ENCODE data around the gene GP1BA. TPM values are rescaled to one million over a fixed set of nuclear protein-coding genes. Genes with fewer than 3 reads are reported as not detected.

Gene GP1BA
- total and polyA plus RNA-seq, 10 donors: 1.8 to 6.1 (median 2.8) TPM

DNA sequence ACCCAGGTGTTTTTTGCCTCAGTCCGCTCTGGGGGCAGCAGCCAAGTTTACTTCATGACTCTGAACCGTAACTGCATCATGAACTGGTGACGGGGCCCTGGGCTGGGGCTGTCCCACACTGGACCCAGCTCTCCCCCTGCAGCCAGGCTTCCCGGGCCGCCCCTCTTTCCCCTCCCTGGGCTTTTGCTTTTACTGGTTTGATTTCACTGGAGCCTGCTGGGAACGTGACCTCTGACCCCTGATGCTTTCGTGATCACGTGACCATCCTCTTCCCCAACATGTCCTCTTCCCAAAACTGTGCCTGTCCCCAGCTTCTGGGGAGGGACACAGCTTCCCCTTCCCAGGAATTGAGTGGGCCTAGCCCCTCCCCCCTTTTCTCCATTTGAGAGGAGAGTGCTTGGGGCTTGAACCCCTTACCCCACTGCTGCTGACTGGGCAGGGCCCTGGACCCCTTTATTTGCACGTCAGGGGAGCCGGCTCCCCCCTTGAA, 34.8 kb upstream of the GP1BA start:
- intact Hi-C loops (cut with DNase I; ENCODE audit: low total_unique reads): no loop called here
- TF ChIP-seq POLR2A (IDR thresholded peaks at IDR 0.05) (no peak), POLR2AphosphoS5 (IDR thresholded peaks at IDR 0.05) (no peak)
- TF ChIP-seq, protein P1, sequence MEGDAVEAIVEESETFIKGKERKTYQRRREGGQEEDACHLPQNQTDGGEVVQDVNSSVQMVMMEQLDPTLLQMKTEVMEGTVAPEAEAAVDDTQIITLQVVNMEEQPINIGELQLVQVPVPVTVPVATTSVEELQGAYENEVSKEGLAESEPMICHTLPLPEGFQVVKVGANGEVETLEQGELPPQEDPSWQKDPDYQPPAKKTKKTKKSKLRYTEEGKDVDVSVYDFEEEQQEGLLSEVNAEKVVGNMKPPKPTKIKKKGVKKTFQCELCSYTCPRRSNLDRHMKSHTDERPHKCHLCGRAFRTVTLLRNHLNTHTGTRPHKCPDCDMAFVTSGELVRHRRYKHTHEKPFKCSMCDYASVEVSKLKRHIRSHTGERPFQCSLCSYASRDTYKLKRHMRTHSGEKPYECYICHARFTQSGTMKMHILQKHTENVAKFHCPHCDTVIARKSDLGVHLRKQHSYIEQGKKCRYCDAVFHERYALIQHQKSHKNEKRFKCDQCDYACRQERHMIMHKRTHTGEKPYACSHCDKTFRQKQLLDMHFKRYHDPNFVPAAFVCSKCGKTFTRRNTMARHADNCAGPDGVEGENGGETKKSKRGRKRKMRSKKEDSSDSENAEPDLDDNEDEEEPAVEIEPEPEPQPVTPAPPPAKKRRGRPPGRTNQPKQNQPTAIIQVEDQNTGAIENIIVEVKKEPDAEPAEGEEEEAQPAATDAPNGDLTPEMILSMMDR (IDR thresholded peaks at IDR 0.05 in 8 of 11, conservative IDR thresholded peaks at IDR 0.05 in 3 of 11): no peak
- no peaks in the 10 kb centered on the region for H3K9me3 ChIP-seq
- H3K4me3 ChIP-seq: no peak overlapping the region
- DNase-seq: no peak
- H3K27me3 ChIP-seq (replicated peaks in 1 of 7): peaks cover 0 to 36% (median 0%) of the 10 kb centered on the region in 7 donors
- H3K36me3 ChIP-seq: peaks cover 0 to 56% (median 49%) of the 10 kb centered on the region in 6 donors
- 86 to 94% (median 88%) methylated on average over 10 of the region's 10 CpGs for WGBS, 5 donors
- H3K4me1 ChIP-seq: peaks cover 23 to 43% (median 36%) of the 10 kb centered on the region in 6 donors
- no peak overlapping the region for H3K27ac ChIP-seq

DNA sequence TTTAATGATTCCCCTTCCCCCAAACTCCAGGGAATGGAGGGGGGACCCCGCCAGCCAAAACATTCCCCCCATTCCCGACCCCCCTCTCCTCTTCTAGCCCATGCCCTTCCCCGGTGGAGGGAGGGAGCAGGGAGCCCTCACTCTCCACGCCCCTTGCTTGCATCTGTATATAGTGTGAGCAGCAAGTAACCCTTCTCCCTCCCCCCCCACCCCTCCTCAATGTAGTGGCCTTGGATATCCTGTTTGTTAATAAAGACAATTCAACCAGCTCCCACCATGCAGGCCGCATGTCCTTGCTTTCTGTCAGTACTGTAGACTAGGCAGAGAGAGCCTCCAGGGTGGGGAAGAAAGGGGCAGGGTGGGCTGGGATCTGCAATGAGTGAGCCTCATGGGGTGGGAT, 34.3 kb upstream of the GP1BA start:
- Histone ChIP-seq H3K4me3 (no peak overlapping the region), H3K4me1 (peaks cover 27 to 48% (median 41%) of the 10 kb centered on the region in 6 donors), H3K36me3 (peaks cover 0 to 51% (median 43%) of the 10 kb centered on the region in 6 donors), H3K27ac (no peak overlapping the region), H3K27me3 (replicated peaks in 1 of 7) (peaks cover 0 to 36% (median 0%) of the 10 kb centered on the region in 7 donors), H3K9me3 (no peaks in the 10 kb centered on the region)
- TF ChIP-seq POLR2AphosphoS5 (IDR thresholded peaks at IDR 0.05): no peak
- TF ChIP-seq, protein P1 (IDR thresholded peaks at IDR 0.05 in 8 of 11, conservative IDR thresholded peaks at IDR 0.05 in 3 of 11): no peak
- no peak for TF ChIP-seq POLR2A (IDR thresholded peaks at IDR 0.05)
- DNase-seq: no peak
- 83 to 93% (median 88%) methylated on average over 5 of the region's 5 CpGs for WGBS, 5 donors
- intact Hi-C loops (cut with DNase I; ENCODE audit: low total_unique reads): no loop called here

DNA sequence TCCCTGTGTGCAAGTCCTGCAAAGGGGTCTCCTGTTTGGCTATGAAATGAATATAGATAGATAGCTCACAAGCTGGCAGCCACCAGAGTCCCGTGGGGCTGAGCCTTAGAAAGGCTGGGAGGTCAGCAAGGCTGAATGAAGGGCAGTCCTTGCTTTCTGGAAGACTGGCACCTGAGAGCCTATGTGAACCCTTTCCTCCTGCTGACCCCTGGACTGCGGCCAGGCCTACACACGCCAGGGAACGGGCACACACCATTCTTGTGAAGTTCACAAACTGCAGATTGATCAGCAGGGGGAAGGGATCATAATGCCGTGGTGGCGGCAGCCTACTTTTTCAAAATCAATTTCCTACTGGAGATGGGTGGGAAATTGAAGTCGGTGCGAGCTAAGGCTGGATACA, 33.7 kb upstream of the GP1BA start:
- Histone ChIP-seq H3K4me1 (peaks cover 32 to 54% (median 47%) of the 10 kb centered on the region in 6 donors), H3K27me3 (replicated peaks in 1 of 7) (peaks cover 0 to 36% (median 0%) of the 10 kb centered on the region in 7 donors), H3K36me3 (peaks cover 0 to 45% (median 38%) of the 10 kb centered on the region in 6 donors), H3K4me3 (peak overlapping the region in 1 of 8 donors; percentile 81), H3K9me3 (no peaks in the 10 kb centered on the region), H3K27ac (peak overlapping the region in 2 of 8 donors; percentile 7 to 65)
- intact Hi-C loops (cut with DNase I; ENCODE audit: low total_unique reads): no loop called here
- 78 to 93% (median 83%) methylated on average over 8 of the region's 8 CpGs for WGBS, 5 donors
- TF ChIP-seq, protein P1 (IDR thresholded peaks at IDR 0.05 in 8 of 11, conservative IDR thresholded peaks at IDR 0.05 in 3 of 11): no peak
- TF ChIP-seq POLR2AphosphoS5 (IDR thresholded peaks at IDR 0.05) (no peak), POLR2A (IDR thresholded peaks at IDR 0.05) (no peak)
- DNase-seq: no peak

DNA sequence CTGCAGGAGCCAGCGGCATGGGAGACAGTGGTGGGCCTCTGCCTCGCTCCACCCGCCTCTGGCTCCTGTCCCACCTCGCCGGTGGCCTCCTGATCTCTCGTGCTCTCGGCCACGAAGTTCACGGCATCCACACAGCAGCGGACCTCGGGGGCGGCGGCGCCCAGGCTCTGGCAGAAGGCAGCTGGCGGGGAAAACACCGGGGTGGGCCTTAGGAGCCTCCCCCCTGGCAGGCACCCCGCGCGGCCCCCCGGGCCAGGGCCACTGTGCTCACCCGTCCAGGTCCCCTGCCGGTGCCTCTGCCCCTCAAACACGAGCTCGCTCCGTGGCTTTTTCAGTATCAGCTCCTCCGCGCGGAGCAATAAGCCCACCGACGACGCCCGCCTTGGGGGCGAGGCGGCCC, 33.1 kb upstream of the GP1BA start:
- peaks cover 34 to 60% (median 50%) of the 10 kb centered on the region in 6 donors for H3K4me1 ChIP-seq
- peak overlapping the region in 6 of 8 donors; percentile 13 to 79 (median 54) for H3K27ac ChIP-seq
- DNase-seq: no peak
- TF ChIP-seq POLR2A (IDR thresholded peaks at IDR 0.05): no peak
- no peak for TF ChIP-seq POLR2AphosphoS5 (IDR thresholded peaks at IDR 0.05)
- TF ChIP-seq, protein P1 (IDR thresholded peaks at IDR 0.05 in 8 of 11, conservative IDR thresholded peaks at IDR 0.05 in 3 of 11): no peak
- WGBS, 5 donors: 7 to 19% (median 17%) methylated on average over 8 to 34 of the region's 34 CpGs
- H3K9me3 ChIP-seq: no peaks in the 10 kb centered on the region
- H3K4me3 ChIP-seq: peak overlapping the region; percentile 39 to 81 (median 52)
- intact Hi-C loops (cut with DNase I; ENCODE audit: low total_unique reads): no loop called here
- peaks cover 0 to 39% (median 0%) of the 10 kb centered on the region in 7 donors for H3K27me3 ChIP-seq (replicated peaks in 1 of 7)
- H3K36me3 ChIP-seq: peaks cover 0 to 39% (median 32%) of the 10 kb centered on the region in 6 donors

Measured in spleen (tissue), 11 donors.